ENCODE data around the gene BABAM2.

- TF ChIP-seq CTCF (IDR thresholded peaks at IDR 0.05 in 4 of 5, conservative IDR thresholded peaks at IDR 0.05 in 1 of 5) (no peak), POLR2A (IDR thresholded peaks at IDR 0.05) (no peak)
Measured at GRCh38 chr2:28312307-28313219, 422.0 kb downstream of the BABAM2 start.

Measured in gastrocnemius medialis (tissue), 4 donors.